DND-41 (cell line): ENCODE data around the gene GSN.

Experiments
- CTCF ChIP-seq: IDR thresholded peaks from 2 replicates; pipeline ENCODE4 v1.5.1; 2012; ENCODE audit warnings: borderline replicate concordance, low read length, moderate library complexity, mild to moderate bottlenecking; ENCODE audit not compliant: poor library complexity, severe bottlenecking; ENCODE audit errors: extremely low read depth
- EZH2 ChIP-seq: IDR thresholded peaks from 3 replicates; pipeline ENCODE4 v1.6.1; 2012; ENCODE audit warnings: borderline replicate concordance, low read depth, mild to moderate bottlenecking, moderate library complexity, low read length, inconsistent platforms; ENCODE audit not compliant: severe bottlenecking

DNA sequence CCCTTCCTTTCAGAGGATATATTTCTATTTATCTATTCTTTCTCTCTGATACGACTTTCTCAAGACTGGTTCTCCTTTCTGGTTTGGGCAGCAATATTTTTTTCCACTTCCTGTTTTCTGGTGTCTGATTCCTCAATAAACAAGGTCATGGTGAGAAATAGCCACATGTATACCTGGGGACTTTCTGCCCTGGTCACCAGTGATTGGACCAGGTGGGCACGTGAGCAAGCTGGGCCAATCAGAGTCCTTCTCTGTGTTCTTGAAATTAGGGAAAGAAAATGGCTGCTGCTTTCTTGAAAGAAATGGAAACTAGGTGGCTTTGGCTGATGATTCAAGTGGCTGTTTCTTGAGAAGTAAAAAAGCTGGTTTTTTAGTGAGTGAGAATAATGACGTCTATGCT, 18.4 kb upstream of the GSN start:
- TF ChIP-seq CTCF (no peak), EZH2 (no peak)
